Fibroblast of skin of abdomen (primary cell): Measurements from ENCODE around the gene LYRM4.

Experiments used
- DNase-seq: peaks from one replicate; pipeline ENCODE4 v3.0.0-alpha.2; 2013

LYRM4 gene

GRCh38 chr6:5241252-5241651, 19.5 kb downstream of the LYRM4 start:
- no peak for DNase-seq

GRCh38 chr6:5238336-5238735, 22.4 kb downstream of the LYRM4 start:
- DNase-seq, result no peak

- no peak for DNase-seq
Observed at GRCh38 chr6:5237805-5238204, 22.9 kb downstream of the LYRM4 start.

GRCh38 chr6:5235830-5236229, 24.9 kb downstream of the LYRM4 start:
- no peak for DNase-seq

DNA sequence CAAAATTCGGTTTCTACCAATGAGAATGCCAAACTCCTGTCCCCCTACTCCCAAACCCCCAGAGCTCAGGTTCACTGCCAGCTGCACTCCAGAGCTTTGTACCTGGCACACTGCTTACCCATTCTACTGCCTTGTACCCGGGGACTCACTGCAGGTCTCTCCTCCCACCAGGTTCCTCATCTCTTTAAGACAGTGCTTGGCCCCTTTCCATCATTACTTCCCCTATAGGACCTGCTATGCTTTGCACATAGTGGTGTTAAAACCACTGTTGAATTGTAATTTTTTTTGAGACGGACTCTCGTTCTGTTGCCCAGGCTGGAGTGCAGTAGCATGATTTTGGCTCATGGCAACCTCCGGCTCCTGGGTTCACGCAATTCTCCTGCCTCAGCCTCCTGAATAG, 25.9 kb downstream of the LYRM4 start:
- DNase-seq, result no peak

- DNase-seq, result no peak
Observed at GRCh38 chr6:5231289-5231688, 29.5 kb downstream of the LYRM4 start.

- no peak for DNase-seq
Observed at GRCh38 chr6:5230081-5230480, 30.7 kb downstream of the LYRM4 start.

DNA sequence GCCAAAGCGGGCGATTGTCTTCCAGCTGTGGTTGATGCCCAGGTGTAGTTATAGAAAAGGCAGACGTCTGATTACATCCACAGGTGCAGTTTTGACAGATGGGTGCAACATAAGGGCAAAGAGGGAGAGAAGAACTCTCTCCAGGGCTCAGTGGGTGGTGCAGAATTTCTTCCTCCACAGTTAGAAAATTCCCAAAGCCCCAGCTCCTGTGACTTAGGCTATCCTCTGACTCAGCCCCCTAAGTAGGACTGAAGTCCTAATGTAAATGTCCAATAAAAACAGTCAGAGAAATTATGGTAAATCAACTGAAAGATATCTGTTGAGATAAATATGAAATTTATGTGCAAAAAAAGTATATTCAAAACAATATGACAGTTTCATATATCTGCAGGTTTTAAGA, 31.4 kb downstream of the LYRM4 start:
- DNase-seq, result no peak

DNA sequence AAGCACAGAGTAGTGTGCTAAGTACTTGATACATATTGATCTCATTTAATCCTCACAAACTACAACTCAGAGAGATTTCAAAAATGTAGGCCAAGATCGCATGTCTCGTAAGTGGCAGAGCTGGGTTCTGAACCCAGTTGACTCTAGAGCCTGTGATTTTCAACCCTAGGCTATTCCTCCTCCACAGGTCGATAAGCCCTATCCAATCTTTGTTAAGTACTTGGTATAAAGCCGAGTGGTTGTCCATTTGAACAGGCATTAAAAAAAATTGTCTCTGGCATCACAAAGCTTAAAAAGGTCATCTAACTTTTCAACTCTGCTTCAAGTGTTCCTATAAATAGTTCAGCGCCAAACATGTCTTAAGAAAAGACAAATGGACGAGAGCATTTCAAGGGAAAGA, 37.4 kb downstream of the LYRM4 start:
- DNase-seq, result no peak

GRCh38 chr6:5220443-5220842, 40.3 kb downstream of the LYRM4 start:
- DNase-seq, result no peak

DNA sequence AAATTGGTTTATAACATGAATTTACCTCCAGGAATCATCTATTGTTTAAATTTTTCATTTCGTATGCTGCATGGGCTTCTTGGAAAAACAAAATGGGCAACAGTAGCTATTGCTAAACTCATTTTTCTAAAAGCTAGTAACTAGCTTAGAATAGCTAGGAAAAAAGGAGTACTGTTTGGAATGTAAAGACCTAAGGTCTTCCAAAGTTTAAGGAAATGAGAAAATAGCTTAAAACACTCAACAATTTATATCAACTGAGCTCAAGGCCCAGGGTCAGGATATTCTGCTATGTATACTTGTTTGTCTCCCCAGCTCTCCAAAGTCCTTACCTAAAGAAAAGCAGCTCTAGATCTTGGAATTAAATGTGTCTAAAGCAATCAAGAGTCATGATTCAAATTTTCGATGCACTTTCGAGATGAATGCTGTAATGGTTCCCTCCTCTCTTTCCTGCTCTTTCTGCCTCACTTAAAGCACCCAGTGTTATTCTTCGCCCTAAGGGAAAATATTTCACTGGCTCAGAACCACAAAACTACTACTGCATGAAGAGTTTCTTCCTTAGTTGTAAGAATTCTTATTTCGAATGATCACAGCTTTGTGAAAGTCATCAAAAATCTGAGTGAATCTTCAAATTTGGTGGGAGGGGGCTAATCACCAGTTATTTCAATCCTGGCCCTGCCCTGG, 41.6 kb downstream of the LYRM4 start:
- DNase-seq, result no peak

- DNase-seq, result no peak
Observed at GRCh38 chr6:5217356-5217755, 43.4 kb downstream of the LYRM4 start.

GRCh38 chr6:5215799-5216198, 45.0 kb downstream of the LYRM4 start:
- no peak for DNase-seq

- peak; percentile 20 for DNase-seq
Observed at GRCh38 chr6:5215159-5215558, 45.6 kb downstream of the LYRM4 start.

- peak; percentile 75 for DNase-seq
Observed at GRCh38 chr6:5214570-5215052, 46.1 kb downstream of the LYRM4 start.

DNA sequence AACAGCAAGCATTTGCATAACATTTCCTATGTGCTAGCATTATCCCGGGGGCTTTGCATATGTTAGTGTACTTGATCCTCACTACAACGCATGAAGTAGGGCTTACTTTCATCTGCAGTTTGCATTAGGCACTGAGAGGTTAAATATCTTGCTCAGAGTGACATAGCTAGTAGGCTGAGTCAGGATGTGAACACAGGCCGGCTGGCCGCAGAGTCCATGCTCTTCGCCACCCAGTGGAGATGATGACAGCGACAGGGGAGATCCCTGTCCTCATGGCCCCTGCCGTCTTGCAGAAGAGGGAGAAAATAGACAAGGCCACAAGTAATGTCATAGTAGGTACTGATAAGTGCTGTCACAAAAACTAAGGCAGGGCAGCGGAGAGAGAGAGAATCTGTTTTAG, 46.9 kb downstream of the LYRM4 start:
- peak; percentile 64 for DNase-seq

GRCh38 chr6:5211492-5211891, 49.3 kb downstream of the LYRM4 start:
- DNase-seq, result no peak

GRCh38 chr6:5208471-5208971, 52.2 kb downstream of the LYRM4 start:
- peak; percentile 80 for DNase-seq

GRCh38 chr6:5208057-5208456, 52.7 kb downstream of the LYRM4 start:
- DNase-seq, result peak; percentile 82

DNA sequence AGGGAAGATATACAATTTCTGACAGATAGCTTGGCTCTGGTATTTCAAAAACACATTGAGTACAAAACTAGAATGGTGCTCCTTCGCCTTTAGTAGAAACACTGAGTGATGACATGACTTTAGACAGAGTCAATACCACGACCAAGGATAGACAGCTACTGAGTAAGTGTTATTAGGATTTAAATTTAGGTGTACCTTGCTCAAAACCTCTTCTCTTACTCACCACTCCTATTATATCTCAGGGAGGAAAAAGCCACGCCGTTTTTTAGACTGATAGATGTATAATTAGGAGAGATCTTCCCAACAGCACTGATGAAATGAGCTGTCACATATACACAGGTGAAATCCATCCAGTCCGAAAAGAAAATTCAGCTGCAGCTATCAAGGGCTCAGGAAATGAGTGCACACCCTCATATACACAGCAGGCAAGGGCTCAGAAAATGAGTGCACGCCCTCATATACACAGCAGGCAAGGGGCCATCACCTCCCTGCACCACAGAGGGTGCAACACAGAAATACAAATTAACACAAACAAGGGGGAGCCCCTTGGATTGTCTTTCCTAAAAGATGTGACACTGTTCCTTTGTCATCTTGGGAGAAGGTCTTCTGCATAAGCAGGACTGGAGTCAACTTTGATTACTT, 53.7 kb downstream of the LYRM4 start:
- DNase-seq, result no peak

DNA sequence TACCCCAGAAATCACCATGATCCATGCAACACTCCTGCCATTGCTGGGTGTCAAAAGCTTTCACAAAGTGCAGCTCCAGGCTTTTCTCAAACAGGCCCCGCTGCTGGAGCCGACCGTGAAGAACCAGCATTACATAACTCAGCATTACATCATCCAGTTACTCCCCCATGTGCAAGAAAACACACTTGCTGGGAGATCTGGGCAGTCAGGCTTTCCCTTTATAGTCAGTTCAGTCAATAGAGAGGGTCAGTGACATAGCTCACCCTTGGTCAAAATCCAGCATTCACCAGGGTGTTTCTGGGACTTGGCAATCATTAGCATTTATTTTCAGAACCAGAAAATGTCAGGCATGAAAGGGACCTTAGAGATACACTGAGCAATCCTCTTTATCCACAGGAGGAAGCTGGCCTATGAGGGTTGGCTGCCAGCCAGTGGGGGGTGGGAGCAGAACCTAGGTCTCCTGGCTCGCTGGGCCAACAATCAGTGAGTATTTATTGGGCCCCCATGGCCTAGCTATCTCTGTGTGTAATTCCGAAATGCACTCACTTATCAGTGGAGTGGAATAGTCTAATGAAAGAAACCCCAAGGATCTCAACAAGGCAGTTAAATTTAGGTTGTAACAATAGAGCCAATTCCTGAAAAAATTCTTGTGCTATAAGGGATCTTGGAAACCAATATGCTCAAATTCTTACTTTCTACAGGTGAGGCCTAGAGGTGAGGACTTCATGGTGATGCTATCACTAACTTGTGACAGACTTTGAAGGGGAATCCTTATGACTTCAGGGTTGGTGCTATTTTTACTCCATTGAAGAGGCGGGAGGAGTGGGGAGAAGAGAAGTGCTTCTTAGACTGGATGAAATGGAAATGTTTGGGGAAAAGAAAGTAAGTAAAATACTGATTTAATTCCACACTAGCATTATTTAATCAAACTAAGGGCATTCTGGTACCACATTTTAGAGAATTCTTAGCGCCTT, 54.6 kb downstream of the LYRM4 start:
- peak; percentile 73 for DNase-seq

DNA sequence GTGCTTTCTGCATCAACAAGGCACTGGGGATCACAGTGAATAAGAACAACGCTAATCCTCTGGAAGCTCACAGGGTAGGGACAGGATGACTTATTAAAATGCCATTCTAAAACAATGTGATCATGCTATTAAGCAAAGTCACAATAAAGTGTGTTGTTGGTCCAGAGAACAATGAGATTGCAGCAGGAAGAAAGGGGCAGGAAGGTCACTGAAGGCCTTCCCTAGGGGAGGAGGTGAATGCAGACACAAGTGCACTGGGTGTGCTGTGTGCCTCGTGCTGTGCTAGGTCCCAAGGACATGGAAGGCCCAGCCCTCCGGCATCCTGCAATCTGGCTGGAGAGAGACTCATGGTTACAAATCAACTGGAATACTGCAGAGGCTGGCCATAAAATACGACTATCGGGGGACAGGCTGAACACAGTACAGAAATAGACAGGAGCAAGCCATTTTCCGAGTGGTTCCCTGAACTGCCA, 55.7 kb downstream of the LYRM4 start:
- DNase-seq, result peak; percentile 27

DNA sequence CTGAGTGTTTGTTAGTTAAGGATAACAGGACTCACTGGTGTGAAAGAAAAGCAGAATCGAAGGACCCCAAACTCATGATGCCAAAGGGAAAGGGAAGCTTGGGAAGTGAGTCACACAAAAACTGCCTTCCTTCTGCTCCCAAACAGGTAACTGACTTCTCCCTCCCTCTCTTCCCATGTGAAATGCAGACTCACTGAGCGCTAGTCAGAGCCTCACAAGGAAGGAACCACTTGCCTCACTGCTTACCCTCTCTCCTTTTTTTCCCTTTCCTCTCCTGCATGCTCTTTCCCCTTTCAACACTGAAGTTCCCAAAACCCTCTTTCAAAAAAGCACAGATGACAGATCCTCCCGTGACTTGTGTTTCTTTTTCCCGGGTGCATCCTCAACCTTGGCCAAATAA, 56.4 kb downstream of the LYRM4 start:
- DNase-seq, result no peak
